GM12878 (cell line): ENCODE data around the gene TECR. TPM values are rescaled to one million over a fixed set of nuclear protein-coding genes. Genes with fewer than 3 reads are reported as not detected.

Source experiments
- ATAC-seq: fragments of 200-7000 bp; cut with Tn5 transposase; 3 replicates; pipeline ENCODE4 v1.9.1; 2020; ENCODE audit warnings: mild to moderate bottlenecking, moderate library complexity
- BruUV-seq: library from RNA; stranded (reverse); fragments of 400-500 nt; replicated peaks from 2 replicates; lab custom pipeline; 2021; lab: Mats Ljungman, UMichigan
- CTCF ChIA-PET: fragments of 300-600 bp; sonication (Branson Sonifier 250); formaldehyde crosslinking; extraction: SDS; loops from one replicate; lab custom pipeline; 2021; ENCODE audit warnings: inconsistent platforms; lab: Yijun Ruan, JAX
- POLR2A ChIA-PET: fragments of 350-600 bp; formaldehyde crosslinking; extraction: SDS; loops from one replicate; lab custom pipeline; 2021; ENCODE audit warnings: inconsistent platforms; lab: Charles Lee
- RAD21 ChIA-PET: fragments of 300-600 bp; sonication (Branson Sonifier 250); formaldehyde crosslinking; loops from one replicate; lab custom pipeline; 2023; ENCODE audit warnings: antibody characterized with exemption; ENCODE audit not compliant: unreplicated experiment; lab: Charles Lee
- SMC1A ChIA-PET: fragments of 300-600 bp; sonication (Branson Sonifier 250); formaldehyde crosslinking; loops from one replicate; lab custom pipeline; 2023; ENCODE audit not compliant: unreplicated experiment, uncharacterized antibody; lab: Charles Lee
- DNase-seq: peaks from one replicate; pipeline ENCODE4 v3.0.0-alpha.2; 2011; ENCODE audit warnings: low read depth, low spot score
- FAIRE-seq: peaks from 3 replicates; lab custom pipeline; 2011; peaks lifted over from hg19 to GRCh38; lab: Jason Lieb, UNC
- H2AFZ ChIP-seq: 2 replicates; pipeline ENCODE4 v1.6.0; 2011; ENCODE audit warnings: low read depth, low read length, control low read depth; ENCODE audit not compliant: control insufficient read depth
- H3K27ac ChIP-seq: 2 replicates; pipeline ENCODE4 v1.5.1; 2011; ENCODE audit warnings: control low read depth; ENCODE audit not compliant: control insufficient read depth, insufficient read depth
- H3K27me3 ChIP-seq, 2 experiments: replicated peaks in 1 of 2; 2 replicates each; pipeline versions ENCODE4 v1.6.0 to v1.6.1; 2011; ENCODE audit warnings: low read length in 1 of 2; ENCODE audit not compliant: control insufficient read depth in 2 of 2, insufficient read depth in 2 of 2
- H3K36me3 ChIP-seq, 2 experiments: 2 replicates each; pipeline ENCODE4 v1.5.1; 2011; ENCODE audit warnings: low read length in 1 of 2; ENCODE audit not compliant: control insufficient read depth in 2 of 2, insufficient read depth in 2 of 2
- H3K4me1 ChIP-seq: 2 replicates; pipeline ENCODE4 v1.6.1; 2011; ENCODE audit warnings: mild to moderate bottlenecking, low read length, moderate library complexity, mixed read lengths; ENCODE audit not compliant: control insufficient read depth, insufficient read depth
- H3K4me2 ChIP-seq: 2 replicates; pipeline ENCODE4 v1.6.0; 2011; ENCODE audit warnings: control low read depth; ENCODE audit not compliant: control insufficient read depth, insufficient read depth
- H3K4me3 ChIP-seq: fragments of 200-600 bp; sonication (generic); 2 replicates; pipeline ENCODE4 v1.5.1; 2016
- H3K79me2 ChIP-seq: 2 replicates; pipeline ENCODE4 v1.6.0; 2011; ENCODE audit warnings: low read length; ENCODE audit not compliant: control insufficient read depth, insufficient read depth
- H3K9ac ChIP-seq: 2 replicates; pipeline ENCODE4 v1.8.0; 2011; ENCODE audit warnings: low read length, control low read depth, mixed read lengths; ENCODE audit not compliant: control insufficient read depth, insufficient read depth
- H3K9me3 ChIP-seq: replicated peaks from 3 replicates; pipeline ENCODE4 v1.5.1; 2011; ENCODE audit warnings: mild to moderate bottlenecking, low read length; ENCODE audit not compliant: control insufficient read depth, insufficient read depth
- H4K20me1 ChIP-seq: 2 replicates; pipeline ENCODE4 v1.6.0; 2011; ENCODE audit not compliant: control insufficient read depth, insufficient read depth
- NBN ChIP-seq: fragments of 450-650 bp; IDR thresholded peaks from 2 replicates; pipeline ENCODE4 v1.6.1; 2016
- ZNF207 ChIP-seq: fragments of 450-650 bp; IDR thresholded peaks from 2 replicates; pipeline ENCODE4 v1.6.1; 2014; ENCODE audit warnings: antibody characterized with exemption, mild to moderate bottlenecking, borderline replicate concordance
- ZNF217 ChIP-seq: fragments of 450-650 bp; IDR thresholded peaks from 2 replicates; pipeline ENCODE4 v1.6.1; 2017; ENCODE audit warnings: antibody characterized with exemption, mild to moderate bottlenecking
- WGBS: methylation state at CpG from one replicate; pipeline ENCODE4 v1.1.6; 2016; ENCODE audit warnings: low lambda C conversion rate; ENCODE audit not compliant: insufficient replicate concordance, insufficient coverage; ENCODE audit errors: missing lambda C conversion rate; 5-methylcytosine and 5-hydroxymethylcytosine counted together
- in situ Hi-C: fragments of 300-500 bp; cut with MboI; formaldehyde crosslinking; loops from 9 replicates; pipeline ENCODE4 v1.14.3; 2018; ENCODE audit warnings: mixed read lengths
- intact Hi-C: fragments of 100-400 bp; cut with micrococcal nuclease; formaldehyde crosslinking; loops from one replicate; pipeline ENCODE4 v1.14.2; 2022; ENCODE audit not compliant: unreplicated experiment
- polyA plus RNA-seq, 11 experiments: library from polyadenylated mRNA; depleted of rRNA in 4 of 11; unstranded in 6 of 11; stranded (reverse) in 5 of 11; fragments of >200 nt; fragmentation: Nextera tagmentation in 4 of 11; fragmentation: Illumina TruSeq in 1 of 11; extraction: Ambion mirVana in 4 of 11; extraction: Trizol in 1 of 11; gene quantifications; 1 replicate in 1 of 11; 2 replicates in 10 of 11; pipeline versions ENCODE4 v1.2.1 to v1.2.3, GENCODE V29; 2011 to 2016; ENCODE audit warnings: inconsistent platforms in 2 of 11, missing spikeins in 2 of 11, low read depth in 1 of 11
- total RNA-seq, 4 experiments: library from RNA; depleted of rRNA in 3 of 4; stranded (reverse); fragments of >200 nt in 3 of 4; fragmentation: Illumina TruSeq in 1 of 4; extraction: Trizol in 1 of 4; gene quantifications; 2 replicates each; pipeline versions ENCODE4 v1.2.1 to v1.2.3, GENCODE V29; 2013 to 2021

The TECR gene
- total and polyA plus RNA-seq, 10 of the 15 experiments (the other 5 are each of a cell fraction or from before 2014, with no cell fraction given) = 9.6 to 157 (median 64.2) TPM

- Histone ChIP-seq H4K20me1 (no peaks in the 10 kb centered on the region), H3K27ac (peak overlapping the region; percentile 93), H3K36me3 (peaks cover 0 to 3% of the 10 kb centered on the region in 2 experiments; a peak in 2 of 4 replicates), H3K9ac (peak overlapping the region; percentile 71), H3K79me2 (peaks cover 22% of the 10 kb centered on the region), H3K27me3 (no peaks in the 10 kb centered on the region), H2AFZ (no peak overlapping the region), H3K9me3 (no peaks in the 10 kb centered on the region), H3K4me2 (peak overlapping the region; percentile 66), H3K4me3 (peak overlapping the region; percentile 99), H3K4me1 (peaks cover 12% of the 10 kb centered on the region)
- RAD21 ChIA-PET = interaction anchor here (1.6 to 13.6 kb wide), 2 partner anchors 15 to 116 kb away, joined by 3 to 593 read pairs; partner anchors contain the start of gene ZNF333
- TF ChIP-seq NBN (no peak), ZNF217 (no peak), ZNF207 (no peak)
- in situ Hi-C loops = loop anchor here (5.0 kb wide), 1 partner anchor 116 kb away; no protein-coding TSS in a partner anchor
- WGBS = 57% methylated on average over 22 of the region's 22 CpGs
- SMC1A ChIA-PET = interaction anchor here (3.9 to 12.5 kb wide), 2 partner anchors 34 to 117 kb away, joined by 23 to 558 read pairs; partner anchors contain the start of gene ZNF333
- no peak for FAIRE-seq
- intact Hi-C loops = loop anchor here (5.0 to 10.0 kb wide), 3 partner anchors 36 to 316 kb away; partner anchors contain the start of gene OR7A17
- DNase-seq = no peak
- ATAC-seq = no peak
- CTCF ChIA-PET = interaction anchor here (0.6 to 14.6 kb wide), 8 partner anchors 10 to 1480 kb away, joined by 3 to 803 read pairs (median 6); partner anchors contain the start of gene ZNF333
- no TSS peak for BruUV-seq
- POLR2A ChIA-PET = interaction anchor here (0.5 to 11.9 kb wide), 3 partner anchors 10 to 1082 kb away, joined by 4 to 190 read pairs (median 11); partner anchors contain the start of gene ZNF333
Measured at GRCh38 chr19:14570864-14571527, 41.6 kb downstream of the TECR start.
